Coronary artery (tissue), 2 donors: ENCODE measurements around the gene UBE3C.
"Not testable (repeated sequence)": the region's sequence is repeated elsewhere in the genome, so short reads cannot be mapped to it uniquely, and the experiment has no call there.

ENCODE experiments used
- DNase-seq: peaks from one replicate; pipeline ENCODE4 v3.0.0-alpha.2; 2017; ENCODE audit warnings: low spot score
- H3K27ac ChIP-seq, 2 donors: fragments of 200-600 bp; sonication (generic); one replicate each; pipeline ENCODE4 v1.5.1; 2016 to 2019
- H3K4me3 ChIP-seq: fragments of 200-600 bp; sonication (generic); 2 replicates; pipeline ENCODE4 v1.5.1; 2016; ENCODE audit warnings: mild to moderate bottlenecking, moderate library complexity
- CTCF ChIP-seq: fragments of 200-600 bp; sonication (generic); IDR thresholded peaks from one replicate; pipeline ENCODE4 v1.5.1; 2019; ENCODE audit warnings: antibody characterized with exemption

The UBE3C gene

GRCh38 chr7:157155959-157156358, 17.2 kb downstream of the UBE3C start:
- Histone ChIP-seq H3K27ac (no peak overlapping the region), H3K4me3 (no peak overlapping the region)
- no peak for TF ChIP-seq CTCF
- no peak for DNase-seq

GRCh38 chr7:157158400-157158799, 19.7 kb downstream of the UBE3C start:
- no peak overlapping the region for H3K27ac ChIP-seq
- TF ChIP-seq CTCF: no peak
- no peak for DNase-seq
- H3K4me3 ChIP-seq: no peak overlapping the region

GRCh38 chr7:157159537-157159936, 20.8 kb downstream of the UBE3C start:
- not testable (repeated sequence) for DNase-seq, H3K27ac ChIP-seq, H3K4me3 ChIP-seq

GRCh38 chr7:157160433-157160832, 21.7 kb downstream of the UBE3C start:
- DNase-seq: no peak
- no peak for TF ChIP-seq CTCF
- Histone ChIP-seq H3K4me3 (no peak overlapping the region), H3K27ac (no peak overlapping the region)

- DNase-seq: no peak
- TF ChIP-seq CTCF: no peak
- Histone ChIP-seq H3K4me3 (no peak overlapping the region), H3K27ac (no peak overlapping the region)
These were observed 27.3 kb downstream of the UBE3C start for GRCh38 chr7:157165987-157166386.

- Histone ChIP-seq H3K4me3 (no peak overlapping the region), H3K27ac (no peak overlapping the region)
- no peak for DNase-seq
- TF ChIP-seq CTCF: no peak
These were observed 29.8 kb downstream of the UBE3C start for GRCh38 chr7:157168571-157168970.

GRCh38 chr7:157176771-157177170, 38.0 kb downstream of the UBE3C start:
- Histone ChIP-seq H3K4me3 (no peak overlapping the region), H3K27ac (no peak overlapping the region)
- DNase-seq: no peak
- TF ChIP-seq CTCF: no peak
